ENCODE measurements around the gene LUZP1.
A peak's percentile ranks its signal among the peaks of the same experiment; 100 is the strongest.

LUZP1 gene

DNA sequence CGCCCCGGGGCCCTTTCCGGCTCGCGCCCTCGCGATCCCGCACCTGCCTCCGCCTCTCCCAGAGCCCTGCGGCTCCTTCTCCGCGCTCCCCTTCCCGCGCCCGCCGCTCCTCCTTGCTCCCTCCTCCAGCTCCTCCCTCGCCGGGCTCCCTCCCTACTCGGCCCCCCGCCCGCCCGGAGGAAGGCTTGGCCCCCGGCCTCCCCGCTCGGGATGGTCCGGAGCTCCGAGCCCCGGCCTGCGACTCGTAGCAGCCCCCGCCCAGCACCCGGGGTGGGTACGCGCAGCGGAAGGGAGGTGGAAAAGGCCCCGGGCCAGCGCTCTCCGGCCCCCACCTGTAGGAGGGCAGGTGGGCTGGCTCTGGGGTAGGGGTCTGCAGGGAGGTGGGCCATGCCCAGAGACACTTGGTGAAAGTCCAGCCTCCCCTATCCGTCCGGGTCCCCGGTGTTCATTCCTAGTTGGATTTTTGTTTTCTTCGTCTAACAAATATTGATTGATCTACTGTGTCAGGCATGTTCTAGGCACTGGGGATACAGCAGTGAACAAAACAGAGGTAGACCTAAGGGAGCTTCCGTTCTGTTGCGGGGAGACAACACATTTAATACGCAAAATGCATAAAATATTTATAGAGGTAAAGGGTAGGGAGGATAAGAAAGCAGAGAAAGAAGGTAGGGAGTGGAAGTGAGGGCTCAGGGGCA, 48.9 kb upstream of the LUZP1 start, which contains the start of gene HTR1D (continued):
- TF ChIP-seq OVOL3 (tag by site-specific recombination; IDR thresholded peaks at IDR 0.05) (no peak), ZNF324 (tag by site-specific recombination; IDR thresholded peaks at IDR 0.05) (no peak), GLIS1 (tag by site-specific recombination; IDR thresholded peaks at IDR 0.05) (no peak), RBAK (tag by site-specific recombination; IDR thresholded peaks at IDR 0.05) (no peak), ZNF341 (tag by site-specific recombination; IDR thresholded peaks at IDR 0.05; ENCODE audit: low read depth) (no peak; the same call in 1 of the 2 replicates), ZNF792 (tag by site-specific recombination; IDR thresholded peaks at IDR 0.05) (no peak), ZNF48 (tag by site-specific recombination; IDR thresholded peaks at IDR 0.05) (no peak), ZNF175 (tag by site-specific recombination; IDR thresholded peaks at IDR 0.05) (no peak), ZNF843 (tag by site-specific recombination; IDR thresholded peaks at IDR 0.05) (no peak), ZNF335 (tag by site-specific recombination; conservative IDR thresholded peaks at IDR 0.05) (peak; percentile 80), ZNF155 (tag by site-specific recombination; IDR thresholded peaks at IDR 0.05) (no peak), ZNF391 (tag by site-specific recombination; IDR thresholded peaks at IDR 0.05; ENCODE audit: borderline replicate concordance, low read depth) (no peak), ZBTB17 (tag by site-specific recombination; IDR thresholded peaks at IDR 0.05) (no peak), OSR2 (tag by site-specific recombination; IDR thresholded peaks at IDR 0.05) (no peak)
- TF ChIP-seq, protein P1, sequence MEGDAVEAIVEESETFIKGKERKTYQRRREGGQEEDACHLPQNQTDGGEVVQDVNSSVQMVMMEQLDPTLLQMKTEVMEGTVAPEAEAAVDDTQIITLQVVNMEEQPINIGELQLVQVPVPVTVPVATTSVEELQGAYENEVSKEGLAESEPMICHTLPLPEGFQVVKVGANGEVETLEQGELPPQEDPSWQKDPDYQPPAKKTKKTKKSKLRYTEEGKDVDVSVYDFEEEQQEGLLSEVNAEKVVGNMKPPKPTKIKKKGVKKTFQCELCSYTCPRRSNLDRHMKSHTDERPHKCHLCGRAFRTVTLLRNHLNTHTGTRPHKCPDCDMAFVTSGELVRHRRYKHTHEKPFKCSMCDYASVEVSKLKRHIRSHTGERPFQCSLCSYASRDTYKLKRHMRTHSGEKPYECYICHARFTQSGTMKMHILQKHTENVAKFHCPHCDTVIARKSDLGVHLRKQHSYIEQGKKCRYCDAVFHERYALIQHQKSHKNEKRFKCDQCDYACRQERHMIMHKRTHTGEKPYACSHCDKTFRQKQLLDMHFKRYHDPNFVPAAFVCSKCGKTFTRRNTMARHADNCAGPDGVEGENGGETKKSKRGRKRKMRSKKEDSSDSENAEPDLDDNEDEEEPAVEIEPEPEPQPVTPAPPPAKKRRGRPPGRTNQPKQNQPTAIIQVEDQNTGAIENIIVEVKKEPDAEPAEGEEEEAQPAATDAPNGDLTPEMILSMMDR (tag by site-specific recombination; IDR thresholded peaks at IDR 0.05) = no peak
- TF ChIP-seq, protein P2, sequence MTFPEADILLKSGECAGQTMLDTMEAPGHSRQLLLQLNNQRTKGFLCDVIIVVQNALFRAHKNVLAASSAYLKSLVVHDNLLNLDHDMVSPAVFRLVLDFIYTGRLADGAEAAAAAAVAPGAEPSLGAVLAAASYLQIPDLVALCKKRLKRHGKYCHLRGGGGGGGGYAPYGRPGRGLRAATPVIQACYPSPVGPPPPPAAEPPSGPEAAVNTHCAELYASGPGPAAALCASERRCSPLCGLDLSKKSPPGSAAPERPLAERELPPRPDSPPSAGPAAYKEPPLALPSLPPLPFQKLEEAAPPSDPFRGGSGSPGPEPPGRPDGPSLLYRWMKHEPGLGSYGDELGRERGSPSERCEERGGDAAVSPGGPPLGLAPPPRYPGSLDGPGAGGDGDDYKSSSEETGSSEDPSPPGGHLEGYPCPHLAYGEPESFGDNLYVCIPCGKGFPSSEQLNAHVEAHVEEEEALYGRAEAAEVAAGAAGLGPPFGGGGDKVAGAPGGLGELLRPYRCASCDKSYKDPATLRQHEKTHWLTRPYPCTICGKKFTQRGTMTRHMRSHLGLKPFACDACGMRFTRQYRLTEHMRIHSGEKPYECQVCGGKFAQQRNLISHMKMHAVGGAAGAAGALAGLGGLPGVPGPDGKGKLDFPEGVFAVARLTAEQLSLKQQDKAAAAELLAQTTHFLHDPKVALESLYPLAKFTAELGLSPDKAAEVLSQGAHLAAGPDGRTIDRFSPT (tag by site-specific recombination; IDR thresholded peaks at IDR 0.05) = no peak
- TF ChIP-seq, protein P3, sequence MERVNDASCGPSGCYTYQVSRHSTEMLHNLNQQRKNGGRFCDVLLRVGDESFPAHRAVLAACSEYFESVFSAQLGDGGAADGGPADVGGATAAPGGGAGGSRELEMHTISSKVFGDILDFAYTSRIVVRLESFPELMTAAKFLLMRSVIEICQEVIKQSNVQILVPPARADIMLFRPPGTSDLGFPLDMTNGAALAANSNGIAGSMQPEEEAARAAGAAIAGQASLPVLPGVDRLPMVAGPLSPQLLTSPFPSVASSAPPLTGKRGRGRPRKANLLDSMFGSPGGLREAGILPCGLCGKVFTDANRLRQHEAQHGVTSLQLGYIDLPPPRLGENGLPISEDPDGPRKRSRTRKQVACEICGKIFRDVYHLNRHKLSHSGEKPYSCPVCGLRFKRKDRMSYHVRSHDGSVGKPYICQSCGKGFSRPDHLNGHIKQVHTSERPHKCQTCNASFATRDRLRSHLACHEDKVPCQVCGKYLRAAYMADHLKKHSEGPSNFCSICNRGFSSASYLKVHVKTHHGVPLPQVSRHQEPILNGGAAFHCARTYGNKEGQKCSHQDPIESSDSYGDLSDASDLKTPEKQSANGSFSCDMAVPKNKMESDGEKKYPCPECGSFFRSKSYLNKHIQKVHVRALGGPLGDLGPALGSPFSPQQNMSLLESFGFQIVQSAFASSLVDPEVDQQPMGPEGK (tag by site-specific recombination; IDR thresholded peaks at IDR 0.05) = peak; percentile 69
- TF ChIP-seq, protein P4, sequence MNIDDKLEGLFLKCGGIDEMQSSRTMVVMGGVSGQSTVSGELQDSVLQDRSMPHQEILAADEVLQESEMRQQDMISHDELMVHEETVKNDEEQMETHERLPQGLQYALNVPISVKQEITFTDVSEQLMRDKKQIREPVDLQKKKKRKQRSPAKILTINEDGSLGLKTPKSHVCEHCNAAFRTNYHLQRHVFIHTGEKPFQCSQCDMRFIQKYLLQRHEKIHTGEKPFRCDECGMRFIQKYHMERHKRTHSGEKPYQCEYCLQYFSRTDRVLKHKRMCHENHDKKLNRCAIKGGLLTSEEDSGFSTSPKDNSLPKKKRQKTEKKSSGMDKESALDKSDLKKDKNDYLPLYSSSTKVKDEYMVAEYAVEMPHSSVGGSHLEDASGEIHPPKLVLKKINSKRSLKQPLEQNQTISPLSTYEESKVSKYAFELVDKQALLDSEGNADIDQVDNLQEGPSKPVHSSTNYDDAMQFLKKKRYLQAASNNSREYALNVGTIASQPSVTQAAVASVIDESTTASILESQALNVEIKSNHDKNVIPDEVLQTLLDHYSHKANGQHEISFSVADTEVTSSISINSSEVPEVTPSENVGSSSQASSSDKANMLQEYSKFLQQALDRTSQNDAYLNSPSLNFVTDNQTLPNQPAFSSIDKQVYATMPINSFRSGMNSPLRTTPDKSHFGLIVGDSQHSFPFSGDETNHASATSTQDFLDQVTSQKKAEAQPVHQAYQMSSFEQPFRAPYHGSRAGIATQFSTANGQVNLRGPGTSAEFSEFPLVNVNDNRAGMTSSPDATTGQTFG (tag by site-specific recombination; IDR thresholded peaks at IDR 0.05; ENCODE audit: borderline replicate concordance) = no peak
- TF ChIP-seq, protein P5, sequence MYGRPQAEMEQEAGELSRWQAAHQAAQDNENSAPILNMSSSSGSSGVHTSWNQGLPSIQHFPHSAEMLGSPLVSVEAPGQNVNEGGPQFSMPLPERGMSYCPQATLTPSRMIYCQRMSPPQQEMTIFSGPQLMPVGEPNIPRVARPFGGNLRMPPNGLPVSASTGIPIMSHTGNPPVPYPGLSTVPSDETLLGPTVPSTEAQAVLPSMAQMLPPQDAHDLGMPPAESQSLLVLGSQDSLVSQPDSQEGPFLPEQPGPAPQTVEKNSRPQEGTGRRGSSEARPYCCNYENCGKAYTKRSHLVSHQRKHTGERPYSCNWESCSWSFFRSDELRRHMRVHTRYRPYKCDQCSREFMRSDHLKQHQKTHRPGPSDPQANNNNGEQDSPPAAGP (tag by site-specific recombination; IDR thresholded peaks at IDR 0.05) = no peak
